ENCODE measurements around the gene DNER.

Gene DNER

DNA sequence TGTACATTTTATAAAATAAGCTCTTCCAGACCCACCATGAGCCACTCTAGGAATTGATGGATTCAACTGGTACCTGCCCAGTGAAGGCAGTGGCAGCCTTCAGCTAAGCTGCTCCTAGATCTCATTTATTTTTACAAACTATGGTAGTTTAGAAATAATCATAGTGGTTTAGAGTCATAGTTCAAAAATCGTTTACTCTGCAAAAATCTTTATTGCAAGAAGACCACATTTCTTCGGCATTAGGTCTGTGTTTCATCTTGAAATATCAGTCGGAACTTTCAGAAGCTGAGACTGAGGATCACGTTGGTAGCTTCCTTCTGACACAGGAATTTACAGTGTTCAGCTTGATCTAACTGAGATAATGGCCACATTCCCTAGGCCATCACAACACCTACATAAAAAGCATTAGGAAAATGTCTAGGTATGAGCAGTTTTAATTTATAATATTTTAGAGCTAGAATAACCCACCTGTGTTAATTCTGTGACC, 237.0 kb downstream of the DNER start:
- no peak for DNase-seq

DNA sequence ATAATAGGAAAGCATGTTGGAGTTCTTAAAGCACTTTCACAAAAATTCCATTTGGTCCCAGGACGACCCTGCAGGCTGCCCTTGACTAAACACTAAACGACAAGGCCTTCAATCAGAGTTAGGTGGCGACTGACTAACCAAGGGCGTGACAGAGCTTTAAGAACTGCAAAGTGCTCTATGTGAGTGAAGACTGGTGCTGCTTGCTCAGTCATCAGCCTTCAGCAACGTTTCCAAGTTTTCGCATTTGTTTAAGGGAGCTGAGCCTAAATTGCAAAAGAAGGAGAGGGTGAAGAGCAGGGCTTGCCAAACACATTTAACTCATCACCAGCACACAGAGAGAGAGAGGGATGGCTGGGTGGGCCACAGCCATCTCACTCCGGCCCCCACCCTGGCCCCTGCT, 238.6 kb downstream of the DNER start:
- no peak for DNase-seq

GRCh38 chr2:229474125-229474524, 240.2 kb downstream of the DNER start:
- DNase-seq = no peak

GRCh38 chr2:229470781-229471180, 243.6 kb downstream of the DNER start:
- DNase-seq = no peak

DNA sequence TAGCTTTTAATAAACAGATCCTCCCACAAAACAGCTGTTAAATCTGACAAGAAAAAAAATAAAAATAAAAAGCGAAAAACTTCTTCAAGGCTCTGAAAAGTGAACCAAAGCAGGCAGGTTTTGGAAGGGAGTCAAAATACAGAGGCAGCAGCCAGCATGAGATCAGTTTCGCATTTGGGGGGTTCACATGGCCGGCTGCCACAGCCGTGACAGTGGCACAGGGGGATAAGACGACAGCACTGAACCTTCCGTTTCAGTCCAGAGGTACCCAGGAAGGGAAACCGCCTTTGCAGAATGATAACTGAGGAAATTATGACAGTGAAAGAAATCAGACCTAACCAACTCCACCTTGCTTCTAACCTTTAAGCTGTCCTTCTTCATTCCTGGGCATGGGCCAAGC, 246.6 kb downstream of the DNER start:
- no peak for DNase-seq

DNA sequence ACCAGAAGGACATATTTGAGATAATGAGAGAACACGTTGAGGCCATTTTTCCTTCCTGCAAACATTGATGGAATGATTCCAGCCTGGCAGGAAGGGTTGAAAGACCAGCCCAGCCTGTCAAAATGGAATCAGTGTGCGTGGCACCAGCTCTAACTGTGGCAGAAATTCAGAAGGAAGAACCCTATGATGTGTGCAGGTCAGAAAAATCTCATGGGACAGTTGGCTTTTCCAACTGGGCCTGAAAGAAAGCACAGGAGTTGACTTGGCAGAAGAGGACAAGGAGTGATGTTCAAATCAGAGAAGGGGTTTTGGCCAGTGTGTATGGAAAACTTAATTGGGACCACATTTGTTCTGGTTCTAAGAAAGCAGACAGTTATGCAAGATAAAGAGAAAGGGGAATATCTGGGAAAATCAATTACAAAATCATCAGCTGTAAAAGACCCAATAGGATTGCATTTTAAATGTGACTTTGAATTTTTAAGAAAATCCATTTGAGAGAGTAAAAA, 250.5 kb downstream of the DNER start:
- DNase-seq = no peak

- no peak for DNase-seq
These were observed 252.2 kb downstream of the DNER start for GRCh38 chr2:229462112-229462511.

DNA sequence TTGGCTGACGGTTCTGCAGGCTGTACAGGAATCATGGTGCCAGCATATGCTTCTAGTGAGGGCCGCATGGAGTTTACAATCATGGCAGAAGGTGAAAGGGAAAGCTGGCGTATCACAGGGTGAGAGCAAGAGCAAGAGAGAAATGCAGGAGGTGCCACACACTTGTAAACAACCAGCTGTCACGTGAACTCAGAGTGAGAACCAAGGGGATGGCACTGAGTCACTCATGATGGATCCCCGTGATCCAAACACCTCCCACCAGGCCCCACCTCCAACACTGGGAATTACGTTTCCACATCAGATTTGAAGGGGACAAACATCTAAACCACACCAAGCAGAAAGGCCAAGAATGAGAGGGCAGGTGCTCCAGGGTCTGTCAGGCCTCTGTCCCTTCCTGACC, 258.3 kb downstream of the DNER start:
- DNase-seq = no peak

DNA sequence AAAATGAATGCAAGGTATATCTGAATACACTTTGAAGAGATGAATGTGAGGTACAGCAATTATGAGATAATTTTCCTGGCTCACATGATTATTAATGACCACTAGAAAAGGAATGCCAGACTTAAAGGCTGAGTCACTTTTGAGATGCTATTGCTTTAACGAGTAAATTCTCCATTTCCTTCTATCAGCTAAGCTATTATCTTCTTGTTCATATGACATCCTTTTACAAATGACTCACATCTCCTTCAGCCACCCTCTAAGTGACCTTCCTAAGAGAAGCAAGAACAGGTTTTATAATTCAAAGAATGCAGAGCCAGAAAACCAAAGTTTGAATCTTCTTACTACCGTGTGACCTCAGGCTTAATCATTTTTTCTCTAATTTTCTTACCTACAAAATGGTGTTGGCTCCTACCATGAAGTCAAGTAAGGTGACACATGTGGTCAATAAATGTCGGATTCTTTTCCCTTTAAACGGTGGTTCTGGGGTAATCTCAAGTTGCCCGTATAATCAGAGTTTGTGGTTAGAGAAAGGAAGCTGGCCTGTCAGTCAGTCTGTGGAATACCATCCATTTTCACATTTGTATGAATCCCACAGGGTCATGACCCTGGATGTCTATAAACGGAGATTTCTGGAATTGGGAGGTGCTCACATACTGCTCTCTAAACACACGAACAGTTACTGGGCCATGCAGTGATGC, 259.3 kb downstream of the DNER start:
- no peak for DNase-seq

DNA sequence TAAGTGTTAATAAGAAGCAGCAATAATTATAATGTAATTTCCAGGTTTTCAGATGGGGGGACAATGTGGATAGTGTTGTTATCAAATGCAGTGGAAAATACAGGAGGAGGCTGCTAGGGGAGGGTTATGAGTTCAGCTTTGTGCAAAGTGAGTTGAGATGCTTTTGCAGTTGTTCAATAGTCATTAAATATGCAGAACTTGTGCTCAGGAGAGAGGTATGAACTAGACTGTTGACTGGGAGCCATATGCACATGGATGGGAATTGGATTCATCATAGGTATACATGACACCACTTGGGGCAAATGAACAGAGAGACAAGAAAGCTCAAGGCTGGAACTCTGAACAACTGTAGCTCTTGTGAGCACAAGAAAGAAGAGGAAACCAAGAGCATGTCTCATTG, 261.1 kb downstream of the DNER start:
- DNase-seq = no peak

- no peak for DNase-seq
These were observed 262.5 kb downstream of the DNER start for GRCh38 chr2:229451852-229452251.

- DNase-seq = no peak
These were observed 267.1 kb downstream of the DNER start for GRCh38 chr2:229447227-229447626.

DNA sequence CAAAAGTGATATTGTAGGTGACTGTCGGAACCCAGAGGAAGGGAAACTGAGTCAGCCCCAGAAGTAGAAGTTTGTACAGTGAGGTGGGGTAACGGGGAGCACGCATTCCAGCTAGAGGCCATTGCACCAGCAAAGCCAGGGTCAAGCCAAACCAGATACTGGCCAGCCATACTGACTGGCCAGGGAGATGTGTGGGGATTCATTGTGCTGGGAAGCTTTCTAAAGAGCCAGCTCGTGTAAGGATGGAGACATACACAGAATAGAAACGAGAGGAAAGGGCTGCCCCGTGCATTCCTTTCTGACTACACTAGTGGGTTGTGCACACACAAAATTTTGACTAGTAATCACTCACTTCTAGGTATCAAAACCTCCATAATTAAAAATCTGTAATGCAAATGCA, 268.0 kb downstream of the DNER start:
- DNase-seq = no peak

- DNase-seq = no peak
These were observed 268.7 kb downstream of the DNER start for GRCh38 chr2:229445501-229446211.

DNA sequence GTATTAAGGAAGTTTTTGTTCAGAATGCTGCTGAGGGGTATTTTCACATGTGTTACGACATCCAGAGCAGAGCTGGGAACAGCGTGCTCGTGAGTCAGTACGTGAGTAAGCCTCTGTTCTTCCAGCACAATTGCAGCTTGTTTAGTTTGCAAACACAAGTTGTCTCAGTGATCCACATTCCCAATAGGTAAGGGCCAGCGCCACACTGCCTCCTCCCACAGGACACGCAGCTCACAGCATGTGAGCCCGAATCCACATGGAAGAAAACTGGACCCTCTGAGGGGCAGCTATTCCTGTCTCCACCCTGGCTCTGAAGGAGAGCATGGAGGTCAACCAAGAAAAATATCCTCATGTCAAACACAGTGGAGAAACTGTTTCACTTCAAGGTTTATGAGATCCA, 269.3 kb downstream of the DNER start:
- DNase-seq = no peak

- DNase-seq = no peak
These were observed 270.6 kb downstream of the DNER start for GRCh38 chr2:229443546-229444268.

GRCh38 chr2:229443141-229443540, 271.2 kb downstream of the DNER start:
- no peak for DNase-seq

DNA sequence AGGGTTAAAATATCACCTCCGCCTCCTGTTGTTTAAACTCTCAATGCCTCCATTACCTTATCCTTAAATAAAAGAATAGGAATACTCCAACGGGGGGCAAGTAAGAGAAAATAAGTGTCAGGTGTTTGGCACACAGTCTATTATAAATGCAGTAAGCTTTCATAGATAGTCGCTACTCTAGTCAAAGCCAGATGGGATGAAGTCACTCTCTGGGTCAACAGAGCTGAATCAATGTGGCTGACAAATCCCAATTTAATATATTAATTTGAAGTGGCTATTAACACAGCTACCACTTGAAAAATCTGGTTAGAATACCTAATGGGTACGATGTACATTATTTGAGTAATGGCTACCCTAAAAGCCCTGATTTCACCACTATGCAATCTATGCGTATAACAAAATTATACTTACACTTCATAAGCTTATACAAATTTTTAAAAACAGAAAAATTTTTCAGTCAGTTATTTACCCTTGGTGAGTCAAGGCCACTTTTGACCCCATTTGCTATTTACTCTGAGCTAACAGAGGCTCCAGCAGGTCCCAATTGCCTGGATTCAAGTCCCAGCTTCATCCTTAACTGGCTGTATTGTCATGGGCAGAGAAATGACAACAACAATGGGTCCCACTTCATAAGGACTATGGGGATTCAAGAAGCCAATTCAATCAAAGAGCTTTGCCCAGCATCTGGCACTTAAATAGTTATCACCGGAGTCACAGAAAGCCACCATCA, 275.8 kb downstream of the DNER start:
- DNase-seq = no peak

- DNase-seq = no peak
These were observed 276.9 kb downstream of the DNER start for GRCh38 chr2:229437467-229437866.

GRCh38 chr2:229434187-229434586, 280.2 kb downstream of the DNER start:
- no peak for DNase-seq

- no peak for DNase-seq
These were observed 281.0 kb downstream of the DNER start for GRCh38 chr2:229433351-229433750.

- DNase-seq = peak; percentile 25
These were observed 282.9 kb downstream of the DNER start for GRCh38 chr2:229431327-229431954.

- no peak for DNase-seq
These were observed 284.8 kb downstream of the DNER start for GRCh38 chr2:229429589-229429988.

Data from NCI-H1694 (cell line).